GM19372 (cell line): ENCODE data around the gene PITX1.
"Not testable (repeated sequence)": the region's sequence is repeated elsewhere in the genome, so short reads cannot be mapped to it uniquely, and the experiment has no call there.

Experiments used
- ATAC-seq: cut with Tn5 transposase; IDR thresholded peaks from one replicate; pipeline ENCODE4 v1.9.1; 2021; ENCODE audit warnings: mild to moderate bottlenecking, low read depth, moderate library complexity; ENCODE audit not compliant: unreplicated experiment

Gene PITX1

DNA sequence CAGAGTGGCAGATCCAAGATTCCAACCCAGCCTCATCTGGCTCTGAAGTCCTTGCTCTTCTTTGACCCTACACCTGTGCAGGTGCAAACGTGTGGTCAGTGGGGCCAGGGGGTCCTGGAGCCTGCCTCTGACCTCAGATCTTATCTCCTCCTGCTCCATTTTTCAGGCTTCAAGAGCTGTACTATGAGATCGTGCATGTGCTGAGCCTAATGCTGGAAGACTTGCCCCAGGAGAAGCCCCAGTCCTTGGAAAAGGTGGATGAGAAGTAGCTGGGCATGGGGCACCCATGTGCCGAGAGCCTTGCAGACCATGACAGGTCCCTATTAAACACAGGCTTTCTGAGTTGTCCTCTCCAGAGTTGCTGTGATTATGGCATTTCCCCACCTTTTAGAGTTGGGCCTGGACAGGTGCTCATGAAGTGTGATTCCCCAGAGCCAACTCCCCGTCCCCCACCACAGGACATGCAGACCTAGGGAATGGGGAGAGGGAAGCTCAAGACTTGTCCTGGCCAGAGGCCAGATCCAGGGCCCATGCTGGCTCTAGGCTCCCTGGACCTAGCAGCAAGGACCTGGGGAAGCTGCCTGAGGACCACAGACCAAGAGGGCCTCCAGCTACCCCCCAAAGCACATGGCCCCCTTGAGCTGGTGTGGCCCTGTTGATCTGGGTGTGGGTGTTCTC, 22.5 kb downstream of the PITX1 start:
- no peak for ATAC-seq

GRCh38 chr5:135010502-135011354, 23.3 kb downstream of the PITX1 start:
- no peak for ATAC-seq

DNA sequence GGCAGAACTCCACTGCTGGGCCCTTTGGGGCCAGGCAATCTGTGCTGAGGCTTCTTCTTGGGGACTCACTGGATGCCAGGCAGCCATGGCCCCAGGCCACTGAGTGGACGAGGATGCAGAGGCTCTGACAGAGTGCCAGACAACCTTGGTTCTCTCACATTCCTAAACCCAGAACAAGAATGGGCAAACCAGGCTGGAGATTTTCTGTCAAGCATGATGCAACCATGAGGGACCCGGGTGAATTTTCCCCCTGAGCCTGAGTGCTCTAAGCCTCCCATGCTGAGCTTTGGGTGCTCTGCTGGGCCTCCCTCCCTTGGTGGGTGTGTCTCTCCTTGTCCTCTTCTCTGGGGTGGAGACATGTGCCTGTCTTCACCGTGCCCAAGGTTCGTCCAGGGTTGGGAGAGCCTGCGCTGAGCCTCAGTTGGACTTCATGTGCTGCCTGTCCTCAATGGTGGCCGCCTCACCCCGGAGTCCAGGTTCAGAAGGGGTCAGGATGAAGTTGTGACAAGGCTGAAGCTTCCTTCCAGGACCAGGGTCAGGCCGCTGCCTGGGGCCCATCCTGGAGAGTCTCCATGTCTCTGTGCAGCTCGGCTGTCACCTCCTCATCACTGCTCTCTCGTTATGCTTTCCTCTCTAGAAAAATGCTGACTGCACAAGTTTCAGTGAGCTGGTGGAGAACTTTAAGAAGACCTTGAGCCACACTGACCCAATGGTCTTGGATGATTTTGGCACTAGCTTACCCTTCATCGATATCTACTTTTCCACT, 24.1 kb downstream of the PITX1 start:
- ATAC-seq: no peak

GRCh38 chr5:135008981-135009735, 24.9 kb downstream of the PITX1 start:
- no peak for ATAC-seq

DNA sequence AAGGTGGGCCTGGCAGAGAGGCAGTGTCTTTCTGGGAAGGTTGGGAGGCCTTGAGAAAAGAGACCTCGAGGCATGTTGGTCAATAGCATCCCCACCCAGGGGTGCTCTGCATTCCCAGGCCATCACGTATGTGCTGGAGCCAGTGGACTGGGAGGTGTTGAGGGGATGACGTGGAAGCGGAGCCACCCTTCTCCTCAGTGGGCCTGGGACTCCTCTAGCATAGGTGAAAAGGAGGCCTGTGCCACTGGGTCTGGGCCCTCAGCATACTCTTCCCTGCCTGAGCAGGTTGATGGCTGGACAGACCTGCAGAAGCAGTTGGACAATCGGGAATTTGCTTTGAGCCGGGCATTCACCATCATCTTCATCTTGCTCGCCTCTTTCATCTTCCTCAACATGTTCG, 25.5 kb downstream of the PITX1 start:
- ATAC-seq: no peak

- ATAC-seq: no peak
These were observed 26.2 kb downstream of the PITX1 start for GRCh38 chr5:135007749-135008363.

- ATAC-seq: no peak
These were observed 26.7 kb downstream of the PITX1 start for GRCh38 chr5:135007305-135007704.

GRCh38 chr5:135005076-135005475, 29.0 kb downstream of the PITX1 start:
- ATAC-seq: no peak

- no peak for ATAC-seq
These were observed 29.7 kb downstream of the PITX1 start for GRCh38 chr5:135004376-135004775.

- ATAC-seq: not testable (repeated sequence)
These were observed 36.0 kb downstream of the PITX1 start for GRCh38 chr5:134998068-134998467.

DNA sequence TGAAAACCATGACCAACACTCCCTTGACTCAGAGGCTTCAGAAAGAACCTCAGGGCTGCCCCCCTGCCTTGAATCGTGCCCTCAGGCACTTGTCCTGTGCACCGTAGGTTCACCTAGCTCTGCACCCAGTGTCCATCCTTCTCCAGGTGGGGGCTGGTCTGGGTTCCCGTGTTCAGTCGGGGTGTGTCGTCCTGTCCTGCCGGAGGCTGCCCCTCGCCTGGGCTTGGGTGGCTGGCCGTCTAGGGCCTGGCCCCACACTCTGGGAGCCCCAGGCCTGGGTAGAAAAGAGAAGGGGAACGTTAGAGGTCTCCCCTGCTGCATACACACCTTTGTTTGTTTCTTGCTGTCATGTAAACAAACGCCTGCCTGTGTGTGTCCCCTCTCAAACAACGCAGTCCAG, 37.0 kb downstream of the PITX1 start:
- no peak for ATAC-seq

DNA sequence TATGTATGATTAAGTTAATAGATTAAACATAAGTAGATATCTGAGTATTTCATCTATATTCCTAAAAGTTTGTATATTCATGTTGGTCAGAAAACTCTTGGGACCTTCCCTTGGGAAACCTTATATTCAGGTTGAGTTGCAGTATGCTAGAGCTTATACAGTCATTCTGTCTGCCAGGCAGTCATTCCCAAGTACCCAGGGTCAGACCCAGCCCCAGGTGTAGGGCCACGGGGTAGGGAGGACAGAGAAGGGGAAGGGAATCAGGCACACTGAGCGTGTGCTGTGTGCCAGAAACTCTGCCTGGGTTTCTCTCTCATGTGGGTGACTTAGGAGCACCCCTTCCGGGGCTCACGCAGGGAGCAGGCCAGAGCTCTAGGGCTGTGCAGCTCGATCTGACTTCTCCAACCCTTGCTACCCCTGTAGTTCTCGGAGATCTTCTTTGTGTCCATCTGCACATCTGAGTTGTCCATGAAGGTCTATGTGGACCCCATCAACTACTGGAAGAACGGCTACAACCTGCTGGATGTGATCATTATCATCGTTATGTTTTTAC, 38.1 kb downstream of the PITX1 start:
- ATAC-seq: no peak

GRCh38 chr5:134994560-134995156, 39.4 kb downstream of the PITX1 start:
- no peak for ATAC-seq

DNA sequence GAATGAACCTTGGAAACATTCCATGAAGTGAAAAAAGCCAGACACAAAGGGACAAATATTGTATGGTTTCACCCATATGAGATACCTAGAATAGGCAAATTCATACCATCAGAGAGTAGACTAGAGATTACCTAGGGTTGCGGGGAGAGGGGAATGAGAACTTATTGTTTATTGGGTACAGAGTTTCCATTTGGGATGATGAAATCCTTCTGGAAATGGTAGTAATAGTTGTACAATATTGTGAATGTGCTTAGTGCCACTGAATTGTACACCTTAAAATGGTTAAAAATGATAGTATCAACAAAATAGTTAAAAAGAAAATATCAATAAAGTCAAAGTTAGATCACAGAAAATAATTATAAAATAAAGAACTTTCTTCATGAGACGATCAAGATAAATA, 40.9 kb downstream of the PITX1 start:
- no peak for ATAC-seq

DNA sequence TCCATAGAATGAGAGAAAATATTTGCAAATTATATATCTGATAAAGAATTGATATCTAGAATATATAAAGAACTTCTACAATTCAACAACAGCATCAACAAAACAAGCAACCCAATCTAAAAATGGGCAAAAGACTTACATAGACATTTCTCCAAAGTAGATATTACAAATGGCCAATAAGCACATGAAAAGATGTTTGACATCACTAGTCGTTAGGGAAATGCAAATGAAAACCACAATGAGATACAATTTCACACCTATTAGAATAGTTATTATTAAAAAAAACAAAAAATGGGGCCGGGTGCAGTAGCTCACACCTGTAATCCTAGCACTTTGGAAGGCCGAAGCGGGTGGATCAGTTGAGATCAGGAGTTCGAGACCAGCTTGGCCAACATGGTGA, 41.9 kb downstream of the PITX1 start:
- no peak for ATAC-seq

DNA sequence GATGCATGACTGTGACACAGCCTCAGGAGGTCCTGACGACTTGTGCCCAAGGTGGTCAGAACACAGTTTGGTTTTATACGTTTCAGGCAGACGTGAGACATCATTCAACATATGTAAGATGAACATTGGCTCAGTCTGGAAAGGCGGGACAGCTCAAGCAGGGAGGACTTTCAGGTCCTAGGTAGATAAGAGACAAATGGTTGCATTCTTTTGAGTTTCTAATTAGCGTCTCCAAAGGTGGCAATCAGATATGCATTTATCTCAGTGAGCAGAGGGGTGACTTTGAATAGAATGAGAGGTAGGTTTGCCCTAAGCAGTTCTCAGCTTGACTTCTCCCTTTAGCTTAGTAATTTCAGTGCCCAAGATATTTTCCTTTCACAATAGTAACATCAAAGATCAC, 43.8 kb downstream of the PITX1 start:
- ATAC-seq: not testable (repeated sequence)

DNA sequence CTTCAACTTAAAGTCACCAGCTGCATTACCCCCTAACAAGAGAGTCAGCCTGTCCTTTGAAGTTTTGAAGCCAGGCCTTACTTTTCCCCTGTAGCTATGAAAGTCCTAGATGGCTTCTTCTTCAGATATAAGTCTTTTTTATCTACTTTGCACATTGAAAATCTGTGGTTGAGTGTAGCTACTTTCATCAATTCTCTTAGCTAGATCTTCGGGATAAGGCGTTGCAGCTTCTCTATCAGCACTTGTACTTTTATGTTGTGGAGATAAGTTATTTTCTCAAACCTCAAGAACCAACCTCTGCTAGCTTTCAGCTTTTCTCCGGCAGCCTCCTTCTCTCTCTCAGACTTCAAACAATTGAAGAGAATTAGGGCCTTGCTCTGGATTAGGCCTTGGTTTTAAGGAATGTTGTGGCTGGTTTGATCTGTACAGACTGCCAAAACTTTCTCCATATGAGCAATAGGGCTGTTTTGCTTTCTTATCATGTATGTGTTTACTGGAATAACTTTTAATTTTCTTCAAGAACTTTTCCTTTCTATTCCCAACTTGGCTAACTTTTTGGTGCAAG, 44.7 kb downstream of the PITX1 start:
- ATAC-seq: no peak

- ATAC-seq: no peak
These were observed 51.8 kb downstream of the PITX1 start for GRCh38 chr5:134982230-134982629.

- ATAC-seq: no peak
These were observed 54.6 kb downstream of the PITX1 start for GRCh38 chr5:134979416-134979815.
